Progenitor cell of endocrine pancreas (in vitro differentiated cells): ENCODE measurements around the gene CPA1. TPM values are rescaled to one million over a fixed set of nuclear protein-coding genes. Genes with fewer than 3 reads are reported as not detected.

Experiments used
- DNase-seq: peaks from one replicate; pipeline ENCODE4 v3.0.0; 2021; ENCODE audit warnings: low spot score; ENCODE audit not compliant: unreplicated experiment
- H3K27ac Mint-ChIP-seq: 2 replicates; pipeline ENCODE4 v1.8.0; 2021; ENCODE audit warnings: mild to moderate bottlenecking, moderate library complexity, mixed read lengths
- H3K27me3 Mint-ChIP-seq: 2 replicates; pipeline ENCODE4 v1.8.0; 2021; ENCODE audit warnings: mixed read lengths
- H3K36me3 Mint-ChIP-seq: 2 replicates; pipeline ENCODE4 v1.8.0; 2022; ENCODE audit warnings: mixed read lengths; ENCODE audit not compliant: insufficient read depth
- H3K4me1 Mint-ChIP-seq: 2 replicates; pipeline ENCODE4 v1.8.0; 2021; ENCODE audit warnings: low read depth, mixed read lengths
- H3K4me3 Mint-ChIP-seq: 2 replicates; pipeline ENCODE4 v1.8.0; 2021; ENCODE audit warnings: low read depth, mild to moderate bottlenecking, moderate library complexity, mixed read lengths
- H3K9me3 Mint-ChIP-seq: 2 replicates; pipeline ENCODE4 v1.8.0; 2021; ENCODE audit warnings: low read depth, mixed read lengths
- CTCF ChIP-seq: fragments of 200-600 bp; sonication (generic); IDR thresholded peaks from one replicate; pipeline ENCODE4 v1.5.0; 2021; ENCODE audit warnings: antibody characterized with exemption, mild to moderate bottlenecking; ENCODE audit not compliant: unreplicated experiment
- total RNA-seq: library from RNA; stranded (reverse); gene quantifications from 2 replicates; pipeline ENCODE4 v1.2.1, GENCODE V29; 2021

Gene CPA1
- total RNA-seq, 1 donor from 2014 or later = 17.8 TPM

DNA sequence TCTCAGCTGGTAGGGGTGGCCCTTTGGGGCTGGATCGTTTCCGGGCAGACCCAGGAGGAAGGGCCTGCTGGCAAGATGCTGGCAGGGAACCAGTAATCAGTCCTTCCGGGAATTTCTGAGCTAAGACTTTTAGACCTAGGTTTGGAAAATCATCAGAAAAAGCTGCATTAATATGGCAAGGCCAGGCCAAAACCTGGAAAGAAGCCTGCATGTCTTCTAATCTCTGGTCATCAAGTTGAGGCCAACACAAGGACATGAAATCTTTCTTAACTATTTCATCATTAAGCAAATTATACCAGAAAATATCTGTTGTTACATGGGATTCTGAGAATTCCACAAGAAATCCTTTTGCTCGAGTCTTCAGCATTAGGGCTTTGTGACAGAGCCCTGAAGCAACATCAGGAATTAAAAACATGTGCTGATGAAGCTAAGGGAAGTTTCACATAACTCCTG lies 19.9 kb downstream of the CPA1 start:
- no peak for TF ChIP-seq CTCF
- Mint-ChIP-seq H3K9me3 (no peaks in the 10 kb centered on the region), H3K4me3 (no peak overlapping the region), H3K27ac (no peak overlapping the region), H3K4me1 (peaks cover 2% of the 10 kb centered on the region), H3K36me3 (peaks cover 18% of the 10 kb centered on the region), H3K27me3 (no peaks in the 10 kb centered on the region)
- DNase-seq = no peak

- no peak for TF ChIP-seq CTCF
- Mint-ChIP-seq H3K27me3 (no peaks in the 10 kb centered on the region), H3K4me3 (no peak overlapping the region), H3K27ac (no peak overlapping the region), H3K9me3 (no peaks in the 10 kb centered on the region), H3K36me3 (peaks cover 18% of the 10 kb centered on the region), H3K4me1 (no peaks in the 10 kb centered on the region)
- no peak for DNase-seq
Measured at GRCh38 chr7:130401101-130401500, 20.8 kb downstream of the CPA1 start.

GRCh38 chr7:130401578-130401977 lies 21.3 kb downstream of the CPA1 start:
- peaks cover 18% of the 10 kb centered on the region for H3K36me3 Mint-ChIP-seq
- no peak for TF ChIP-seq CTCF
- no peak overlapping the region for H3K4me3 Mint-ChIP-seq

DNA sequence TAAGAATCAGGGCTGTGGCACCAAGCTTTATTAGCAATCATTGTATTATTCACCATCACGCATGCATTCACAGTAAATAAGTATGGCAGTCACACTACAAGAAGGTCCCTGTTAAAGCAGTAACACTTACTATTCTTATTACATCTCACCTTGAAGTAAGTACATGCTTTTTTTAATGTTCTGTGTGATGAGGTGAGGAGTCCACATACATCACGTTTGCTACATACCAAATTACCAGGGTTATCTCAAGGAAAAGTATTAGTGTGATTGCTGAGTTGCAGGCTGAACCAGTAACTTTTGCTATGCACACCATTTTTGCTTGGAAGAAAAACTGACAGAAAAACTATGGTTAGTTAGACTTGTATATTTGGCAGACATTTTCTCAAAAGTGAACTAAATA lies 24.7 kb downstream of the CPA1 start:
- Mint-ChIP-seq H3K27ac (no peak overlapping the region), H3K27me3 (no peaks in the 10 kb centered on the region), H3K4me3 (no peak overlapping the region), H3K4me1 (peaks cover 14% of the 10 kb centered on the region), H3K9me3 (no peaks in the 10 kb centered on the region), H3K36me3 (peaks cover 11% of the 10 kb centered on the region)
- TF ChIP-seq CTCF = no peak
- DNase-seq = no peak

More at GRCh38 chr7:130401578-130401977, 21.3 kb downstream of the CPA1 start:
- no peak for DNase-seq
- Mint-ChIP-seq H3K9me3 (no peaks in the 10 kb centered on the region), H3K27ac (no peak overlapping the region), H3K4me1 (no peaks in the 10 kb centered on the region), H3K27me3 (no peaks in the 10 kb centered on the region)

DNA sequence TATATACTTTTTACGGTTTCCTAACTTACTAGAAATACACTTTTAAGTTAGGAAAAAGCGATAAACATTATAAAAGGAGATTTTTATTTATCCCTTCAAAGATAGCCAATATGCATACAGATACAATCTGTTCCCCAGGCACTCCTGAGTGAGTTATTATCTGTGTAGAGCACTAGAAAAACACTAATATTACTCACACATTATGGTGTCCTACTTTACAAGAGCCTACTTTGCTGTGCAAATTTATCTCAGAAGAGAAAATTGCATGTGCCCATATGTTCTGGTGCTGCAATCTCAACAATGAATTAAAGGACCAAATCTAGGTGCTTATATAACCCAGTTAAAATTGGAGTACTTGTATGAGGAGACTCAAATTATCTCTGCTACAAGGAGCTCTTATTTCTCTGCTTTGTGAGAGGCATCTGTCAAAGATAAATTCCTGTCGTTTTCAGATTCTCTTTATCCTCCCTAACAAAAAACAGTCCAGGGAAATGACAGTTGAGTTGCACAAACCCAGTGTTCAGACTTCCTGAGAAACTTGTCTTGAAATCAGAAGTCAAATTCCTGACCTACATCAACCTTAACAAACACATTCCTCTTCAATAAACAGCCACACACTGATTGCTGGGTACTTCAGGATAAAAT lies 28.9 kb downstream of the CPA1 start:
- Mint-ChIP-seq H3K27ac (no peak overlapping the region), H3K4me3 (no peak overlapping the region), H3K27me3 (no peaks in the 10 kb centered on the region), H3K36me3 (peaks cover 1% of the 10 kb centered on the region), H3K4me1 (peaks cover 33% of the 10 kb centered on the region), H3K9me3 (no peaks in the 10 kb centered on the region)
- no peak for TF ChIP-seq CTCF
- DNase-seq = no peak
